Smooth muscle cell (in vitro differentiated cells): ENCODE data around the gene SLC22A23. TPM values are rescaled to one million over a fixed set of nuclear protein-coding genes. Genes with fewer than 3 reads are reported as not detected.
"Not testable (repeated sequence)": the region's sequence is repeated elsewhere in the genome, so short reads cannot be mapped to it uniquely, and the experiment has no call there.

ENCODE experiments used
- DNase-seq: peaks from one replicate; lab custom pipeline; 2025; ENCODE audit not compliant: unreplicated experiment; lab: John Stamatoyannopoulos, UW
- H2AFZ ChIP-seq: fragments of 200-600 bp; sonication (generic); 2 replicates; pipeline ENCODE4 v1.6.0; 2016; ENCODE audit warnings: antibody characterized with exemption, low read depth, mild to moderate bottlenecking
- H3F3A ChIP-seq: fragments of 200-600 bp; sonication (generic); 2 replicates; pipeline ENCODE4 v1.6.0; 2017; ENCODE audit warnings: antibody characterized with exemption, low read depth
- H3K27ac ChIP-seq: fragments of 200-600 bp; sonication (generic); 2 replicates; pipeline ENCODE4 v1.5.1; 2016; ENCODE audit warnings: low read depth, mild to moderate bottlenecking
- H3K27me3 ChIP-seq: fragments of 200-600 bp; sonication (generic); 2 replicates; pipeline ENCODE4 v1.6.1; 2016; ENCODE audit warnings: low read depth, mild to moderate bottlenecking
- H3K36me3 ChIP-seq: fragments of 200-600 bp; sonication (generic); 2 replicates; pipeline ENCODE4 v1.5.1; 2016; ENCODE audit warnings: low read depth
- H3K4me1 ChIP-seq: fragments of 200-600 bp; sonication (generic); 2 replicates; pipeline ENCODE4 v1.5.1; 2016; ENCODE audit warnings: low read depth
- H3K4me2 ChIP-seq: fragments of 200-600 bp; sonication (generic); 2 replicates; pipeline ENCODE4 v1.6.0; 2016; ENCODE audit warnings: mild to moderate bottlenecking
- H3K4me3 ChIP-seq: fragments of 200-600 bp; sonication (generic); 2 replicates; pipeline ENCODE4 v1.5.1; 2016; ENCODE audit warnings: mild to moderate bottlenecking
- H3K79me2 ChIP-seq: fragments of 200-600 bp; sonication (generic); 2 replicates; pipeline ENCODE4 v1.6.0; 2016; ENCODE audit warnings: low read depth, mild to moderate bottlenecking
- H3K9ac ChIP-seq: fragments of 200-600 bp; sonication (generic); 2 replicates; pipeline ENCODE4 v1.6.0; 2016; ENCODE audit warnings: low read depth
- H3K9me3 ChIP-seq: fragments of 200-600 bp; sonication (generic); replicated peaks from 2 replicates; pipeline ENCODE4 v1.5.1; 2016; ENCODE audit warnings: low read depth
- H4K20me1 ChIP-seq: fragments of 200-600 bp; sonication (generic); 2 replicates; pipeline ENCODE4 v1.6.0; 2016; ENCODE audit warnings: low read depth
- CTCF ChIP-seq: fragments of 200-600 bp; sonication (generic); IDR thresholded peaks from 2 replicates; pipeline ENCODE4 v1.5.1; 2017; ENCODE audit warnings: borderline replicate concordance, mild to moderate bottlenecking, antibody characterized with exemption; ENCODE audit not compliant: insufficient read depth, poor library complexity, severe bottlenecking
- WGBS: methylation state at CpG from one replicate; pipeline ENCODE4 v1.1.7; 2016; ENCODE audit warnings: low lambda C conversion rate; 5-methylcytosine and 5-hydroxymethylcytosine counted together
- polyA plus RNA-seq: library from polyadenylated mRNA; unstranded; fragments of >200 nt; fragmentation: Nextera tagmentation; extraction: Ambion mirVana; gene quantifications from 2 replicates; pipeline ENCODE4 v1.2.1, GENCODE V29; 2016
- total RNA-seq: library from RNA; depleted of rRNA; stranded (reverse); fragments of >200 nt; gene quantifications from 2 replicates; pipeline ENCODE4 v1.2.3, GENCODE V29; 2014

SLC22A23 gene
- total and polyA plus RNA-seq, 2 experiments from 2014 or later: 1.6 to 3.8 TPM

- 39% methylated on average over 10 of the region's 10 CpGs for WGBS
- Histone ChIP-seq H3K36me3 (no peaks in the 10 kb centered on the region), H3F3A (no peaks in the 10 kb centered on the region), H3K27ac (no peak overlapping the region), H3K9ac (no peak overlapping the region), H3K27me3 (no peaks in the 10 kb centered on the region), H3K4me2 (peak overlapping the region; percentile 21), H3K79me2 (no peaks in the 10 kb centered on the region), H3K9me3 (no peaks in the 10 kb centered on the region), H4K20me1 (no peaks in the 10 kb centered on the region), H2AFZ (no peak overlapping the region), H3K4me3 (no peak overlapping the region), H3K4me1 (peaks cover 7% of the 10 kb centered on the region)
- TF ChIP-seq CTCF: no peak
- no peak for DNase-seq
Measured at GRCh38 chr6:3379482-3380060, 77.3 kb downstream of the SLC22A23 start.

- not testable (repeated sequence) for H3K4me2 ChIP-seq, H3K9ac ChIP-seq, H3K9me3 ChIP-seq, H2AFZ ChIP-seq, H3K36me3 ChIP-seq, DNase-seq, H3F3A ChIP-seq, H4K20me1 ChIP-seq, H3K79me2 ChIP-seq, H3K27ac ChIP-seq, H3K4me3 ChIP-seq, H3K27me3 ChIP-seq, H3K4me1 ChIP-seq
- WGBS: 72% methylated on average over 4 of the region's 4 CpGs
Measured at GRCh38 chr6:3378808-3379207, 78.0 kb downstream of the SLC22A23 start.

- H3K9ac ChIP-seq, H4K20me1 ChIP-seq, DNase-seq, H3K4me1 ChIP-seq, H3K36me3 ChIP-seq, H3K79me2 ChIP-seq, H3K4me2 ChIP-seq, H2AFZ ChIP-seq, H3K4me3 ChIP-seq, H3F3A ChIP-seq, H3K27me3 ChIP-seq, H3K27ac ChIP-seq, H3K9me3 ChIP-seq: not testable (repeated sequence)
- WGBS: 82% methylated on average over 6 of the region's 6 CpGs
Measured at GRCh38 chr6:3378398-3378782, 78.5 kb downstream of the SLC22A23 start.

- WGBS: 75% methylated on average over 17 of the region's 17 CpGs
- Histone ChIP-seq H3F3A (no peaks in the 10 kb centered on the region), H3K36me3 (no peaks in the 10 kb centered on the region), H3K4me2 (peak overlapping the region; percentile 0), H3K27me3 (no peaks in the 10 kb centered on the region), H4K20me1 (no peaks in the 10 kb centered on the region), H3K4me1 (no peaks in the 10 kb centered on the region), H3K27ac (peak overlapping the region; percentile 27), H3K4me3 (no peak overlapping the region), H3K79me2 (no peaks in the 10 kb centered on the region), H2AFZ (no peak overlapping the region), H3K9me3 (no peaks in the 10 kb centered on the region), H3K9ac (no peak overlapping the region)
- TF ChIP-seq CTCF: no peak
- no peak for DNase-seq
Measured at GRCh38 chr6:3377536-3378397, 79.1 kb downstream of the SLC22A23 start.
